ENCODE measurements around the gene C1QTNF8.

Gene C1QTNF8

DNA sequence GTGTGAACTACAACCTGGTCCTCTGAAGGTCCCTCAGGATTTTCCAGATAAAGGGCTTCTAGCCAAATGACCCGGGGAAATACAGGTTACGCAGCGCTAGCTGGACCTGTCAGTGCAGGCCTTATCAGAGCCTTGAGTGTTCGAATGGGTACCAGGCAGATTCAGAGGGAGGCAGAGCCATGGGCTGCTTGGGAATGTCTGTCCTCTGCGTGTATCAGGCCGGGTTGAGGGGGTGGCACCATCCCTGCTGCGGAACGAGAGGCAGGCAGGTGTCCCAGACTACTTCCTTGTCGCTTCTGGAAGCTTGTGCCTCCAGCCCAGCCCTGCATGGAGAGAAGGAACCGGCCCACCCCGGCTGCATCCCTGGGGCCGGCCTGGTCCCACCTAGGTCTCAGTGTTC is 57.1 kb downstream of the C1QTNF8 start:
- H3K9ac ChIP-seq (ENCODE audit: low read length): no peak overlapping the region
- DNase-seq: no peak
- TF ChIP-seq, protein P1, sequence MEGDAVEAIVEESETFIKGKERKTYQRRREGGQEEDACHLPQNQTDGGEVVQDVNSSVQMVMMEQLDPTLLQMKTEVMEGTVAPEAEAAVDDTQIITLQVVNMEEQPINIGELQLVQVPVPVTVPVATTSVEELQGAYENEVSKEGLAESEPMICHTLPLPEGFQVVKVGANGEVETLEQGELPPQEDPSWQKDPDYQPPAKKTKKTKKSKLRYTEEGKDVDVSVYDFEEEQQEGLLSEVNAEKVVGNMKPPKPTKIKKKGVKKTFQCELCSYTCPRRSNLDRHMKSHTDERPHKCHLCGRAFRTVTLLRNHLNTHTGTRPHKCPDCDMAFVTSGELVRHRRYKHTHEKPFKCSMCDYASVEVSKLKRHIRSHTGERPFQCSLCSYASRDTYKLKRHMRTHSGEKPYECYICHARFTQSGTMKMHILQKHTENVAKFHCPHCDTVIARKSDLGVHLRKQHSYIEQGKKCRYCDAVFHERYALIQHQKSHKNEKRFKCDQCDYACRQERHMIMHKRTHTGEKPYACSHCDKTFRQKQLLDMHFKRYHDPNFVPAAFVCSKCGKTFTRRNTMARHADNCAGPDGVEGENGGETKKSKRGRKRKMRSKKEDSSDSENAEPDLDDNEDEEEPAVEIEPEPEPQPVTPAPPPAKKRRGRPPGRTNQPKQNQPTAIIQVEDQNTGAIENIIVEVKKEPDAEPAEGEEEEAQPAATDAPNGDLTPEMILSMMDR (IDR thresholded peaks at IDR 0.05; ENCODE audit: low read length): no peak
- TF ChIP-seq EZH2 (optimal IDR thresholded peaks at IDR 0.05; ENCODE audit: low read depth, low read length) (no peak), EZH2phosphoT487 (IDR thresholded peaks at IDR 0.05; ENCODE audit: low read length) (no peak)
- no peaks in the 10 kb centered on the region for H3K36me3 ChIP-seq (replicated peaks; ENCODE audit: insufficient read depth, low read length)
- peaks cover 69% of the 10 kb centered on the region for H3K27me3 ChIP-seq (replicated peaks; ENCODE audit: insufficient read depth, low read length)
- 0 out of 2 replicates have a peak, but pooled peaks cover 7% of the 10 kb centered on the region for H3K4me1 ChIP-seq (ENCODE audit: low read length)
- no peaks in the 10 kb centered on the region for H3K9me3 ChIP-seq (replicated peaks; ENCODE audit: insufficient read depth, low read length)
- no peaks in the 10 kb centered on the region for H3K9me2 ChIP-seq (replicated peaks; ENCODE audit: insufficient read depth, low read length)
- no peak overlapping the region for H3K4me2 ChIP-seq (ENCODE audit: low read depth, low read length)
- no peak overlapping the region for H2AFZ ChIP-seq (ENCODE audit: low read length)
- H3K4me3 ChIP-seq (ENCODE audit: low read length): no peak overlapping the region
- no peak overlapping the region for H3K27ac ChIP-seq (ENCODE audit: low read length)
- H4K20me1 ChIP-seq (ENCODE audit: insufficient read depth, low read length): no peaks in the 10 kb centered on the region
- H3F3A ChIP-seq (ENCODE audit: insufficient read depth, low read length): no peaks in the 10 kb centered on the region
- no peaks in the 10 kb centered on the region for H3K79me2 ChIP-seq (ENCODE audit: low read length)
